A673 (cell line): ENCODE results near the gene MFSD6.

Experiments used
- CTCF ChIP-seq: fragments of 300-800, 200-600 bp; sonication (generic); conservative IDR thresholded peaks from 2 replicates; pipeline ENCODE4 v1.5.1; 2017; ENCODE audit warnings: low read depth, mild to moderate bottlenecking, antibody characterized with exemption, low read length, moderate library complexity, mixed read lengths
- EZH2 ChIP-seq: fragments of 200-600 bp; sonication (generic); IDR thresholded peaks from 2 replicates; pipeline ENCODE4 v1.6.1; 2017; ENCODE audit warnings: borderline replicate concordance, low read depth, mild to moderate bottlenecking, mixed read lengths, antibody characterized with exemption, low read length; ENCODE audit not compliant: poor library complexity, severe bottlenecking

- TF ChIP-seq EZH2 (no peak), CTCF (no peak)
These were observed 125.2 kb downstream of the MFSD6 start for GRCh38 chr2:190533175-190533967.
